ENCODE data around the gene MGAT5B.

Gene MGAT5B

GRCh38 chr17:76887802-76888201 lies 19.6 kb downstream of the MGAT5B start:
- Mint-ChIP-seq H3K9me3 (no peaks in the 10 kb centered on the region), H3K4me1 (no peaks in the 10 kb centered on the region), H3K27me3 (ENCODE audit: low read depth) (peaks cover 12% of the 10 kb centered on the region), H3K4me3 (no peak overlapping the region), H3K27ac (no peak overlapping the region), H3K36me3 (ENCODE audit: low read depth) (no peaks in the 10 kb centered on the region)
- TF ChIP-seq, protein P1, sequence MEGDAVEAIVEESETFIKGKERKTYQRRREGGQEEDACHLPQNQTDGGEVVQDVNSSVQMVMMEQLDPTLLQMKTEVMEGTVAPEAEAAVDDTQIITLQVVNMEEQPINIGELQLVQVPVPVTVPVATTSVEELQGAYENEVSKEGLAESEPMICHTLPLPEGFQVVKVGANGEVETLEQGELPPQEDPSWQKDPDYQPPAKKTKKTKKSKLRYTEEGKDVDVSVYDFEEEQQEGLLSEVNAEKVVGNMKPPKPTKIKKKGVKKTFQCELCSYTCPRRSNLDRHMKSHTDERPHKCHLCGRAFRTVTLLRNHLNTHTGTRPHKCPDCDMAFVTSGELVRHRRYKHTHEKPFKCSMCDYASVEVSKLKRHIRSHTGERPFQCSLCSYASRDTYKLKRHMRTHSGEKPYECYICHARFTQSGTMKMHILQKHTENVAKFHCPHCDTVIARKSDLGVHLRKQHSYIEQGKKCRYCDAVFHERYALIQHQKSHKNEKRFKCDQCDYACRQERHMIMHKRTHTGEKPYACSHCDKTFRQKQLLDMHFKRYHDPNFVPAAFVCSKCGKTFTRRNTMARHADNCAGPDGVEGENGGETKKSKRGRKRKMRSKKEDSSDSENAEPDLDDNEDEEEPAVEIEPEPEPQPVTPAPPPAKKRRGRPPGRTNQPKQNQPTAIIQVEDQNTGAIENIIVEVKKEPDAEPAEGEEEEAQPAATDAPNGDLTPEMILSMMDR (IDR thresholded peaks at IDR 0.05; ENCODE audit: unreplicated experiment in 3 of 3): no peak

DNA sequence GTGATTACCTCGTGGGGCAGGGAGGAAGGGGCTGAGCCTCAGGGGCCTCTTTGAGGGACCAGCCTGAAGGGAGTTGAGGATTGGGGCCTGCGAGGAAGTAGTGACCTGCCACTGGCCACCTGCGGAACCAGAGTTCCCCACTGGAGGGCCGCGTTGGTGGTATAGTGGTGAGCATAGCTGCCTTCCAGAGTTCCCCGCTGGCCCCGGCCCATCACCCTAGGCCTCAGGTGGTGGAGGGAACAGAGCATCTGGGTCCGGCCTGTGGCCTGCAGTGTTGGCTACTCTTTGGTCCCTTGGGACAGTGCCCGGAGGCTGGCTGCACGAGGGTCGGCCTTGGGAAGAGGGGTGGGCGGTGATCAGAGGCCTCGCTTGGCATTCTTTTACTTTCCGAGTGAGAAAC lies 20.5 kb downstream of the MGAT5B start:
- no peaks in the 10 kb centered on the region for H3K4me1 Mint-ChIP-seq
- H3K27ac Mint-ChIP-seq: no peak overlapping the region
- H3K4me3 Mint-ChIP-seq: no peak overlapping the region
- no peaks in the 10 kb centered on the region for H3K9me3 Mint-ChIP-seq
- H3K27me3 Mint-ChIP-seq (ENCODE audit: low read depth): peaks cover 12% of the 10 kb centered on the region
- TF ChIP-seq, protein P1 (IDR thresholded peaks at IDR 0.05; ENCODE audit: unreplicated experiment in 3 of 3): no peak
- no peaks in the 10 kb centered on the region for H3K36me3 Mint-ChIP-seq (ENCODE audit: low read depth)

DNA sequence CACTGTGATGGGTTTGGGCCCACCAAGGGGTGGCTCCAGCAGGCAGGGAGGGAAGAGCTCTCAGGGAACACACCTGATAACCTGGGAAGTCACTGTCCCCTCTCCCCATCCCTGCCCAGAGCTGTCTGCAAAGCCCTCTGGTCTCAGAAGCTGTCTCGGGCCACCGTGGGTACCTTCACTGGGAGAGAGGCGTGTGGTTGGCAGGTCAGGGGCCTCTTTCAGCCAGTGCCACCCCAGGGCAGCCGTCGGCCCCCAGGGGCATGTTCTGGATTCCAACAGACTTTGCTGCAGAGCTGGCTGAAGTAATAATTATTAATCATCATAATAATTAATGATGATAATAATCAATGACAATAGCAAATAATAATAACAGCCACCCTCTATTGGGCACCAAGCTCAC lies 21.1 kb downstream of the MGAT5B start:
- Mint-ChIP-seq H3K9me3 (no peaks in the 10 kb centered on the region), H3K4me1 (no peaks in the 10 kb centered on the region), H3K36me3 (ENCODE audit: low read depth) (no peaks in the 10 kb centered on the region)

DNA sequence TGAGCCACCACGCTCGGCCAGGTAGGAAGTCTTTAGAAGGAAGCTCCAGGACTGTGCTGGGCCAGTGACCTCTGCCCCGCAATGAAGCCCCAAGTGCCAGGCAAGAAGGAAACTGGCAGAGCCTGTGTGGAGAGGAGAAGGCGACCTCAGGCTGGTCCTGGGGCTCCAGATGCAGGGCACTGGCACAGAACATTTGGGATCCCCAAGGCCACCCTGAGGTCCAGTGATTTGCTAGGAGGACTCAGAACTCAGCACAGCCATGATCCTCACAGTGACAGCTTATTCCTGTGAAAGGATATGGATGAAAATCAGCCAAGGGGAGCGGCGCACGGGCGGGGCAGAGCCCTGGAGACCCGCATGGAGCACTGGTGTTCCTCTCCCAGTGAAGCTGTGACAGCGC lies 24.1 kb downstream of the MGAT5B start:
- TF ChIP-seq, protein P1 (IDR thresholded peaks at IDR 0.05; ENCODE audit: unreplicated experiment in 3 of 3): no peak
- no peaks in the 10 kb centered on the region for H3K36me3 Mint-ChIP-seq (ENCODE audit: low read depth)
- H3K4me3 Mint-ChIP-seq: no peak overlapping the region
- no peaks in the 10 kb centered on the region for H3K4me1 Mint-ChIP-seq
- H3K27ac Mint-ChIP-seq: no peak overlapping the region
- peaks cover 3% of the 10 kb centered on the region for H3K9me3 Mint-ChIP-seq
- no peaks in the 10 kb centered on the region for H3K27me3 Mint-ChIP-seq (ENCODE audit: low read depth)

More for the DNA sequence above, 21.1 kb downstream of the MGAT5B start:
- Mint-ChIP-seq H3K4me3 (no peak overlapping the region), H3K27me3 (ENCODE audit: low read depth) (peaks cover 12% of the 10 kb centered on the region), H3K27ac (no peak overlapping the region)
- TF ChIP-seq, protein P1 (IDR thresholded peaks at IDR 0.05; ENCODE audit: unreplicated experiment in 3 of 3): no peak

GRCh38 chr17:76893623-76894334 lies 25.6 kb downstream of the MGAT5B start:
- no peaks in the 10 kb centered on the region for H3K4me1 Mint-ChIP-seq
- H3K4me3 Mint-ChIP-seq: no peak overlapping the region
- TF ChIP-seq, protein P1 (IDR thresholded peaks at IDR 0.05; ENCODE audit: unreplicated experiment in 3 of 3): no peak
- H3K36me3 Mint-ChIP-seq (ENCODE audit: low read depth): no peaks in the 10 kb centered on the region
- peaks cover 4% of the 10 kb centered on the region for H3K27me3 Mint-ChIP-seq (ENCODE audit: low read depth)
- no peak overlapping the region for H3K27ac Mint-ChIP-seq
- H3K9me3 Mint-ChIP-seq: peaks cover 5% of the 10 kb centered on the region

DNA sequence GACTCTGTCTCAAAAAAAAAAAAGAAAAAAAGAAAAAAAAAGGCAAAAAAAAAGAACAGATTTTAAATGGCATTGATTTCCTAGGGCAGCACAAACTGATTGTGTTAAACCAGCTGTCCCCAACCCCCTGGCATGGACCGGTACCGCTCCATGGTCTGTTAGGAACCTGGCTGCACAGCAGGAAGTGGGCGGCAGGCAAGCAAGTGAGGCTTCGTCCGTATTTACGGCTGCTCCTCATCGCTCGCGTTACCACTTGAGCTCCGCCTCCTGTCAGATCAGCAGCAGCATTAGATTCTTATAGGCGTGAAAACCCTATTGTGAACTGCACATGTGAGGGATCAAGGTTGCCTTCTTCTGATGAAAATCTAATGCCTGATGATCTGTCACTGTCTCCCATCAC lies 26.6 kb downstream of the MGAT5B start:
- Mint-ChIP-seq H3K27me3 (ENCODE audit: low read depth) (peaks cover 5% of the 10 kb centered on the region), H3K36me3 (ENCODE audit: low read depth) (no peaks in the 10 kb centered on the region), H3K4me1 (no peaks in the 10 kb centered on the region), H3K4me3 (no peak overlapping the region), H3K9me3 (peaks cover 5% of the 10 kb centered on the region), H3K27ac (no peak overlapping the region)
- TF ChIP-seq, protein P1 (IDR thresholded peaks at IDR 0.05; ENCODE audit: unreplicated experiment in 3 of 3): no peak

All from nephron (organoid).